ENCODE data around the gene CCDC14. TPM values are rescaled to one million over a fixed set of nuclear protein-coding genes. Genes with fewer than 3 reads are reported as not detected.
"Not testable (repeated sequence)": the region's sequence is repeated elsewhere in the genome, so short reads cannot be mapped to it uniquely, and the experiment has no call there.

The CCDC14 gene
- total and polyA plus RNA-seq, 9 of the 15 experiments (the other 6 are each of a cell fraction or from before 2014, with no cell fraction given) = 18.6 to 107 (median 57.3) TPM

GRCh38 chr3:123976181-123976898 is 15.3 kb upstream of the CCDC14 start:
- H3K9me3 ChIP-seq (replicated peaks; ENCODE audit: control insufficient read depth, insufficient read depth, low read depth, low read length); H3K27ac ChIP-seq (ENCODE audit: extremely low read depth, low read depth, low read length); H3K36me3 ChIP-seq (ENCODE audit: control insufficient read depth, insufficient read depth, low read length); H3K4me3 ChIP-seq; H2AFZ ChIP-seq (ENCODE audit: low read depth, low read length); in situ Hi-C loops (cut with MboI); H3K9me1 ChIP-seq (ENCODE audit: control insufficient read depth, insufficient read depth, low read length); H3K27me3 ChIP-seq (ENCODE audit: control insufficient read depth in 2 of 2, insufficient read depth in 2 of 2, low read length in 2 of 2); H3K4me2 ChIP-seq (ENCODE audit: insufficient read depth, low read length); CTCF ChIA-PET (ENCODE audit: low intra/inter-chr PET ratio); intact Hi-C loops (cut with micrococcal nuclease); H3K4me1 ChIP-seq (replicated peaks in 1 of 2; ENCODE audit: control insufficient read depth in 2 of 2, insufficient read depth in 2 of 2, low read length in 2 of 2); POLR2A ChIA-PET; DNase-seq (ENCODE audit: extremely low read depth in 1 of 4, low spot score in 3 of 4); BruUV-seq (replicated peaks); H3K79me2 ChIP-seq (ENCODE audit: control insufficient read depth, insufficient read depth, low read length); H3K9ac ChIP-seq (ENCODE audit: insufficient read depth in 1 of 2, low read depth in 2 of 2, low read length in 2 of 2); H4K20me1 ChIP-seq (replicated peaks; ENCODE audit: control insufficient read depth, insufficient read depth, low read length); ATAC-seq: not testable (repeated sequence)
- FAIRE-seq = peak; percentile 62
- WGBS (ENCODE audit: insufficient coverage, low coverage, missing lambda C conversion rate) = 3% methylated on average over 3 of the region's 4 CpGs

GRCh38 chr3:123975030-123975429 is 14.0 kb upstream of the CCDC14 start:
- H3K27ac ChIP-seq (ENCODE audit: extremely low read depth, low read depth, low read length); H4K20me1 ChIP-seq (replicated peaks; ENCODE audit: control insufficient read depth, insufficient read depth, low read length); CTCF ChIA-PET (ENCODE audit: low intra/inter-chr PET ratio); DNase-seq (ENCODE audit: extremely low read depth in 1 of 4, low spot score in 3 of 4); H3K36me3 ChIP-seq (ENCODE audit: control insufficient read depth, insufficient read depth, low read length); H3K27me3 ChIP-seq (ENCODE audit: control insufficient read depth in 2 of 2, insufficient read depth in 2 of 2, low read length in 2 of 2); H3K4me2 ChIP-seq (ENCODE audit: insufficient read depth, low read length); H3K9me1 ChIP-seq (ENCODE audit: control insufficient read depth, insufficient read depth, low read length); FAIRE-seq; H3K9me3 ChIP-seq (replicated peaks; ENCODE audit: control insufficient read depth, insufficient read depth, low read depth, low read length); H2AFZ ChIP-seq (ENCODE audit: low read depth, low read length); H3K4me3 ChIP-seq; in situ Hi-C loops (cut with MboI); ATAC-seq; H3K79me2 ChIP-seq (ENCODE audit: control insufficient read depth, insufficient read depth, low read length); intact Hi-C loops (cut with micrococcal nuclease); H3K4me1 ChIP-seq (replicated peaks in 1 of 2; ENCODE audit: control insufficient read depth in 2 of 2, insufficient read depth in 2 of 2, low read length in 2 of 2); H3K9ac ChIP-seq (ENCODE audit: insufficient read depth in 1 of 2, low read depth in 2 of 2, low read length in 2 of 2); BruUV-seq (replicated peaks); POLR2A ChIA-PET: not testable (repeated sequence)
- WGBS (ENCODE audit: insufficient coverage, low coverage, missing lambda C conversion rate) = 0% methylated on average over 2 of the region's 7 CpGs
